Natural killer cell (primary cell): ENCODE measurements around the gene PHF3. TPM values are rescaled to one million over a fixed set of nuclear protein-coding genes. Genes with fewer than 3 reads are reported as not detected.

Experiments
- ATAC-seq, 3 donors: fragments of 150-1000 bp in 2 of 3; fragments of 200-7000 bp in 1 of 3; cut with Tn5 transposase; 1 replicate in 1 of 3; 2 replicates in 2 of 3; pipeline ENCODE4 v1.10.0; 2021; ENCODE audit warnings: mild to moderate bottlenecking in 2 of 3, moderate library complexity in 2 of 3
- DNase-seq, 2 donors: peaks; one replicate each; pipeline versions ENCODE4 v3.0.0 to v3.0.0-alpha.2; 2013 to 2021; ENCODE audit warnings: mixed read lengths in 1 of 2
- H3K27ac ChIP-seq: one replicate; pipeline ENCODE4 v1.5.1; 2013; ENCODE audit warnings: mild to moderate bottlenecking, low read length
- H3K27me3 ChIP-seq: one replicate; pipeline ENCODE4 v1.6.1; 2013; ENCODE audit warnings: low read length; ENCODE audit not compliant: control insufficient read depth, insufficient read depth
- H3K36me3 ChIP-seq: one replicate; pipeline ENCODE4 v1.6.1; 2013; ENCODE audit warnings: low read length; ENCODE audit not compliant: control insufficient read depth, insufficient read depth
- H3K4me1 ChIP-seq: one replicate; pipeline ENCODE4 v1.6.1; 2013; ENCODE audit warnings: low read length; ENCODE audit not compliant: control insufficient read depth, insufficient read depth
- H3K4me3 ChIP-seq: one replicate; pipeline ENCODE4 v1.5.1; 2013; ENCODE audit warnings: low read length
- H3K9me3 ChIP-seq: one replicate; pipeline ENCODE4 v1.6.1; 2013; ENCODE audit warnings: low read length; ENCODE audit not compliant: control insufficient read depth, insufficient read depth
- H3K27ac Mint-ChIP-seq, 2 donors: one replicate each; pipeline ENCODE4 v1.8.0; 2022; ENCODE audit warnings: mild to moderate bottlenecking in 2 of 2, mixed read lengths in 2 of 2, moderate library complexity in 1 of 2
- H3K27me3 Mint-ChIP-seq, 2 donors: one replicate each; pipeline ENCODE4 v1.8.0; 2022; ENCODE audit warnings: low read depth in 2 of 2, mixed read lengths in 2 of 2
- H3K36me3 Mint-ChIP-seq: one replicate; pipeline ENCODE4 v1.8.0; 2022; ENCODE audit warnings: mixed read lengths
- H3K4me1 Mint-ChIP-seq, 2 donors: one replicate each; pipeline ENCODE4 v1.8.0; 2022; ENCODE audit warnings: mixed read lengths in 2 of 2
- H3K4me3 Mint-ChIP-seq: one replicate; pipeline ENCODE4 v1.8.0; 2022; ENCODE audit warnings: mild to moderate bottlenecking, moderate library complexity, mixed read lengths
- H3K9me3 Mint-ChIP-seq, 2 donors: one replicate each; pipeline ENCODE4 v1.8.0; 2022; ENCODE audit warnings: mixed read lengths in 2 of 2
- CTCF ChIP-seq: fragments of 200-600 bp; IDR thresholded peaks from one replicate; pipeline ENCODE4 v1.8.0; 2022; ENCODE audit warnings: antibody characterized with exemption
- WGBS: methylation state at CpG from one replicate; pipeline ENCODE4 v1.1.7; 2013; ENCODE audit warnings: missing lambda C conversion rate; ENCODE audit not compliant: insufficient coverage; 5-methylcytosine and 5-hydroxymethylcytosine counted together
- intact Hi-C: fragments of 100-400 bp; cut with micrococcal nuclease; formaldehyde crosslinking; loops from one replicate; pipeline ENCODE4 v1.14.2; 2022
- total RNA-seq, 4 donors: library from RNA; stranded (reverse); fragments of 120-200 nt in 1 of 4; gene quantifications; one replicate each; pipeline versions ENCODE4 v1.2.3 to v1.2.4, GENCODE V29; 2013 to 2022

The PHF3 gene
- total RNA-seq, 3 donors from 2014 or later (not counting 1 experiment from before 2014, with no cell fraction given): 80.2 to 84.4 (median 84.0) TPM

GRCh38 chr6:63649847-63650265 lies 14.3 kb downstream of the PHF3 start:
- Mint-ChIP-seq H3K36me3 (no peaks in the 10 kb centered on the region), H3K9me3 (no peaks in the 10 kb centered on the region), H3K27me3 (no peaks in the 10 kb centered on the region), H3K4me3 (no peak overlapping the region), H3K27ac (peak overlapping the region in 1 of 2 donors; percentile 36), H3K4me1 (peaks cover 53 to 58% of the 10 kb centered on the region in 2 donors)
- no peak for DNase-seq
- no peak overlapping the region for H3K4me3 ChIP-seq
- no peak for ATAC-seq
- no peaks in the 10 kb centered on the region for H3K9me3 ChIP-seq
- H3K27ac ChIP-seq: no peak overlapping the region
- no peaks in the 10 kb centered on the region for H3K27me3 ChIP-seq
- no peak for TF ChIP-seq CTCF
- intact Hi-C loops: no loop called here
- H3K4me1 ChIP-seq: no peaks in the 10 kb centered on the region
- no peaks in the 10 kb centered on the region for H3K36me3 ChIP-seq

GRCh38 chr6:63652980-63653379 lies 17.4 kb downstream of the PHF3 start:
- Histone ChIP-seq H3K4me3 (no peak overlapping the region), H3K9me3 (no peaks in the 10 kb centered on the region), H3K4me1 (no peaks in the 10 kb centered on the region), H3K27ac (no peak overlapping the region), H3K27me3 (no peaks in the 10 kb centered on the region), H3K36me3 (no peaks in the 10 kb centered on the region)
- Mint-ChIP-seq H3K27ac (peak overlapping the region in 1 of 2 donors; percentile 1), H3K36me3 (no peaks in the 10 kb centered on the region), H3K27me3 (no peaks in the 10 kb centered on the region), H3K9me3 (no peaks in the 10 kb centered on the region), H3K4me3 (peak overlapping the region; percentile 67), H3K4me1 (peaks cover 65 to 76% of the 10 kb centered on the region in 2 donors)
- no peak for TF ChIP-seq CTCF
- no CpG with 5 or more reads among the region's 2 CpGs for WGBS
- no peak for ATAC-seq
- intact Hi-C loops: no loop called here
- DNase-seq: no peak

DNA sequence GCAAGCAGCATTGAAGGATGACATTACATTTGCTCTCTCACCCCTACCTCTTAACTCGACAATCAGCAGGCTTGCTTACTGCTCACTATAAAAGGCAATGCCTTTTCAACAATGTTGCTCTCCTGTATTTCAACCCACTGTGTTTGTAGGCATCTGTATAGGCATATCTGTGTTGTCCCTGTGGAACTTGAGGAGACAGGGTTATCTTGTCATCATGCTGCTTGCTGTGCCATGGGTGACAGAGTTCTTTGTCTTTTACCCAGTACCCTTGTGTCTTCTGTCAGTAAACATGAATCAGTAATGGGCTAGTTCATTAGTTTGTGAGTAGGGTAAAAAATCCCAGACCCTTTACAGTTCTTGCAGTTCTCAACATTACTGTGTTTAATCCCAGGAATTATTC lies 25.2 kb downstream of the PHF3 start:
- Histone ChIP-seq H3K27me3 (no peaks in the 10 kb centered on the region), H3K27ac (no peak overlapping the region), H3K4me3 (no peak overlapping the region), H3K36me3 (no peaks in the 10 kb centered on the region), H3K9me3 (no peaks in the 10 kb centered on the region), H3K4me1 (peaks cover 4% of the 10 kb centered on the region)
- H3K27me3 Mint-ChIP-seq: no peaks in the 10 kb centered on the region
- peaks cover 71 to 76% of the 10 kb centered on the region in 2 donors for H3K4me1 Mint-ChIP-seq
- TF ChIP-seq CTCF: no peak
- intact Hi-C loops: no loop called here
- no peak overlapping the region for H3K4me3 Mint-ChIP-seq
- H3K9me3 Mint-ChIP-seq: no peaks in the 10 kb centered on the region
- ATAC-seq (no peak), DNase-seq (no peak)
- no peaks in the 10 kb centered on the region for H3K36me3 Mint-ChIP-seq
- 100% methylated on average over 1 of the region's 1 CpG for WGBS
- H3K27ac Mint-ChIP-seq: no peak overlapping the region

DNA sequence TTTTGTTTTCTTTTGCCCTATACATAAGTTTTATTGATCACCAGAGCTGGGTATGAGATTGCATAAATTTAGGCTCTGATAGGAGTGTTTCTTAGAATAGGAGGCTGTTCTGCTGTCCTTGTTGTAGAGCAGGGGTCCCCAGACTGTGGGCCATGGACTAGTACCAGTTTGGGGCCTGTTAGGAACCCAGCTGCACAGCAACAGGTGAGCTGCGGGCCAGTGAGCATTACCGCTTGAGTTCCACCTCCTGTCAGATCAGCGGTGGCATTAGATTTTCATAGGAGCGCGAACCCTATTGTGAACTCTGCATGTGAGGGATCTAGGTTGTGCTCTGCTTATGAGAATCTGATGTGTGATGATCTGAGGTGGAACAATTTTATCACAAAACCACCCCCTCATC lies 26.2 kb downstream of the PHF3 start:
- H3K4me1 ChIP-seq: peaks cover 4% of the 10 kb centered on the region
- H3K4me3 Mint-ChIP-seq: no peak overlapping the region
- WGBS: 100% methylated on average over 5 of the region's 5 CpGs
- intact Hi-C loops: no loop called here
- no peak for ATAC-seq
- no peak overlapping the region for H3K4me3 ChIP-seq
- H3K36me3 Mint-ChIP-seq: no peaks in the 10 kb centered on the region
- no peaks in the 10 kb centered on the region for H3K36me3 ChIP-seq
- H3K9me3 ChIP-seq: no peaks in the 10 kb centered on the region
- H3K27ac Mint-ChIP-seq: no peak overlapping the region
- no peak overlapping the region for H3K27ac ChIP-seq
- TF ChIP-seq CTCF: no peak
- DNase-seq: no peak
- no peaks in the 10 kb centered on the region for H3K27me3 Mint-ChIP-seq
- no peaks in the 10 kb centered on the region for H3K9me3 Mint-ChIP-seq
- H3K27me3 ChIP-seq: no peaks in the 10 kb centered on the region
- H3K4me1 Mint-ChIP-seq: peaks cover 63 to 66% of the 10 kb centered on the region in 2 donors
